Anterior cingulate cortex (tissue), 58 donors: Measurements from ENCODE around the gene GRIN3A.
A peak's percentile ranks its signal among the peaks of the same experiment; 100 is the strongest.
"Not testable (repeated sequence)": the region's sequence is repeated elsewhere in the genome, so short reads cannot be mapped to it uniquely, and the experiment has no call there.

ENCODE experiments used
- DNase-seq, 58 donors: peaks; one replicate each; lab custom pipeline; 2025; lab: John Stamatoyannopoulos, UW

Gene GRIN3A

DNA sequence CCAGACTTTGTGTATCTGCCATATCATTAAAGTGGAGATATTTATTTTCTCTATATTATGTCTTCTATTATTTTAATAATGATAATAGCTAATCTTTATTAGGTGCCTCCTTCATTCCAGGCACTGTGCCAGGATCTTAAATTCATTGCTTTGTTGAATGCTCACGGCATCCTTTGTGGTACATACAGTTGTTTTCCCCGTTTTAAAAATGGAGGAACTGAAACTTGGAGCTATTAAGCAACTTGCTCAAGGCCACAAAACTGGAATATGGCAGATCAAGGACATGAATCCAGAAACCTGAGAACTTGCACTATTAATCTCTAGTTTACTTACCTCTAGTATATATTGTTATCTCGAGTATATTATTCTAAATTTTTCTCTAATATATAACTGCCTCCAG is 102.2 kb downstream of the GRIN3A start:
- no peak for DNase-seq

DNA sequence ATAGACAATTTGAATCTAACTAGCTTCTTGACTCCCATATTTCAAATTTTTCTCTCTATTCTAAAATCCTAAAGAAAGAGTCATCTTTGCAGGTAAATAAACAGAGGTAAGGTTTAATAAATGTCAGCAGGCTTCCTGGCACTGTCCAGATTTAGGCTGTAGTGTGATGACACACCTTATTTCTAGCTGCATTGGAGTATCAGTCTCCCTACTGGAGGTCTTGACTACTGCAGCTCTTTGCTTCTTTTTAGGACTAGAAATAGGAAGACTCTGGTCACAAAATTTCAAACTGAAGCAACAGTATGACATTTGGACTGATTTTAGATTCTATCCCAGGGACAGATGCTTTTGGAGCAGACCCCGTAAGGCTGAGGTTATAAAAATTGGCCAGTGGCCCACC is 103.0 kb downstream of the GRIN3A start:
- no peak for DNase-seq

- DNase-seq: no peak
Observed at GRCh38 chr9:101634741-101635409, 103.6 kb downstream of the GRIN3A start.

DNA sequence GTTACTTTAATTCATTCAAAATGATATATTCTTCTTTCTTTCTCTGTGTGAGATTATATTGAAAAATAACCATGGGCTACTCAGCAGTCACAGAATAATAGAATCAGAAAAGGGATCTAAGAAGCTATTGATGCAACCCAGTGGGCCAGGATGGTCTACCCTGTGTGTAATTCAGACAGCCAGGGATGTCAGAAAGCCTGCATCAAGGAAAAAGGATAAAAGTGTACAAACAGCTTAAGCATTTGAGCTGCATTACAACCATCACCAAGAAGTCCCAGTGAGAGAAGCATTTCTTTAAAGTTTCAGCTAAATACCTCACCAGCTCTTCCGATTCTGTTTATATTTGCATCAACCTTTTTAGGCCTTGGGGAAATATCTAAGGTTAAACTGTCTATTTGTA is 105.8 kb downstream of the GRIN3A start:
- no peak for DNase-seq

DNA sequence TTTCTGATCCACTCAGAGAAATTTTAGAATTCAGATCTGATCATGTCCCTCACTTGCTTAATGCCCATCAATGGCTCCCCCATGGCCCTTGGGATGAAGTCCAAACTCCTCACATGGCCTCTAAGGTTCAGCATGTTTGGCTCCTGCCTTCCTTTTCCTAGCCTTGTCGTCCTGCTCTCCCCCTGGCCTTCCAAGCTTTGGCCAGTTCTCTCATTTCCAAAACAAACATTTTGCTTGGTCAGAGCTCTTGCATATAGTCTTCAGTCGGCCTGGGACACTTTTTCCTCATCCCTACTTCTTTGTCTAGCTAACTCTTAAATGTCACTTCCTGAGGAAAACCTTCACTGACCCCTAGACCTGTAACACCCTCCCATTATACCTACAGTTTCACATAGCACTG is 106.6 kb downstream of the GRIN3A start:
- no peak for DNase-seq

DNA sequence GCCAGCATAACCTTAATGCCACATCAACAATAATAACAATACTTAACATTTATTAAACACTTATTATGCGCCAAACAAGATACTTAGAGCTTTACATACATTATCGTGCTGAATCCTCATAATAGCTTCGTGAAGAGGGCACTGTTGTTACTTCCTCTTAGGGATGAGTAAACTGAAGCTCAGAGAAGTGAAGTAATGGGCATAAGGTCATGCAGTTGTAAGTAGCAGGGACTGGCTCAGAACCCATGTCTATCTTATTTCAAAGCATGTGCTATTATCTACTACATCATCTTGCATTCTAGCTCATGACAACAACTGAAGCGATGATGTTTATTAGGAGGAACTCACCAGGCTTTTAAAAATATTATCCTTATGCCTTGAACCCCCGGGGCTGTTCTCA is 108.8 kb downstream of the GRIN3A start:
- DNase-seq: no peak

GRCh38 chr9:101628173-101628572 is 110.3 kb downstream of the GRIN3A start:
- no peak for DNase-seq

DNA sequence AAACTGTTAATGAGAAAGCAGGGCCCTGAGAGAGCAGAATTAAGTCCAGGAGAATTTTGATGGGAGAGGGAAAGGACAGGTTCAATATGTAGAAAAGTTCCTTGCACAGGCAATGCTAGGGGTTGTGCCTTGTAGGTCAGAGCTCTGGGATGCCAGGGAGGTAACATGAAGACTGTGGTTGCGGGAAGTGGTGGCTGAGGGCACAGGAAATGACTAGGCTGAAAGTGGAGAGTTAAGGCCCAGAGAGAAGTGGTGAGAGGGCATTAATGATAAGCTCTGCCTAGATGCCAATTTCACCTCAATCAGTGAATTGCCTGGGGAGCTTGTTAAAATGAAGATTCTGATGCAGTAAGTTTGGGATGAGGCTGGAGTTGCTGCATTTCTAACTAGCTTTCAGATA is 112.2 kb downstream of the GRIN3A start:
- no peak for DNase-seq

DNA sequence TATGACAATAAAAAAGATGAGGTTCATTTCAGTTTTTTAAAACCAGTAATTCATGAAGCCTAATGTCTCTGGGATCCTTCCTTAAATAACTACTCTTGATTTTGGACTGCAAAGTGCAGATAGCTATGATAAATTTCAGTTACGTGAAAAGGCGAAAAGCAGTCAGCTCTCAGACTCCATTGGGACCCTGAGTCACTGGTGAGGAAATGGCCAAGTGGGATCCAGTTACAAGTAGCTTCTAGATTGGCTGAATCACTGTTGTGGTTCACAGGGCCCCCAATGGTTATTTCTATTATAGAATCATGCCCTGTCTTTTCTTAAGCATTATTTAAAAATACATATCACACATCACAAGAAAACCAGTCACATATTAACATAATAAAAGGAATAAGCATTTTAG is 112.6 kb downstream of the GRIN3A start:
- DNase-seq: no peak

- no peak for DNase-seq
Observed at GRCh38 chr9:101620452-101620851, 118.0 kb downstream of the GRIN3A start.

- DNase-seq: no peak
Observed at GRCh38 chr9:101618698-101619097, 119.7 kb downstream of the GRIN3A start.

DNA sequence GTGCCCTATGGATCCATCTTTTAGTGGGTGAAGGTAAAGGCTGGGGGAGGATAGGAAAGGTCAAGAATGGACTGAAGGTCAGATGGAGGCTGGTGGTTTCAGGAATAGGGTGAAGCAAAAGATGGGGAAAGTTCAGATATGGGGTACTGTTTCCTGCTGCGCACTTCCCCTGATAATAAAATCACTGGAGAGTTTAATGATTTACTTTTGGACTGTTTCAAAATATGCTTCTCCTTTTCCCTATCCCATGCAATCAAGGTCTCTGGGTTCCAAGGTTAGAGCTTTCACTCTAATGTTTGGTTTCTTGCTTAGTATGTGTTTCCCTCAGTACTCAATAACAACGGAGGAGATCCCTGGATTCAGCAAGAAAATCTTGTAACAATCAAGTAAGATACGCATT is 132.9 kb downstream of the GRIN3A start:
- no peak for DNase-seq

GRCh38 chr9:101604296-101604695 is 134.2 kb downstream of the GRIN3A start:
- no peak for DNase-seq

DNA sequence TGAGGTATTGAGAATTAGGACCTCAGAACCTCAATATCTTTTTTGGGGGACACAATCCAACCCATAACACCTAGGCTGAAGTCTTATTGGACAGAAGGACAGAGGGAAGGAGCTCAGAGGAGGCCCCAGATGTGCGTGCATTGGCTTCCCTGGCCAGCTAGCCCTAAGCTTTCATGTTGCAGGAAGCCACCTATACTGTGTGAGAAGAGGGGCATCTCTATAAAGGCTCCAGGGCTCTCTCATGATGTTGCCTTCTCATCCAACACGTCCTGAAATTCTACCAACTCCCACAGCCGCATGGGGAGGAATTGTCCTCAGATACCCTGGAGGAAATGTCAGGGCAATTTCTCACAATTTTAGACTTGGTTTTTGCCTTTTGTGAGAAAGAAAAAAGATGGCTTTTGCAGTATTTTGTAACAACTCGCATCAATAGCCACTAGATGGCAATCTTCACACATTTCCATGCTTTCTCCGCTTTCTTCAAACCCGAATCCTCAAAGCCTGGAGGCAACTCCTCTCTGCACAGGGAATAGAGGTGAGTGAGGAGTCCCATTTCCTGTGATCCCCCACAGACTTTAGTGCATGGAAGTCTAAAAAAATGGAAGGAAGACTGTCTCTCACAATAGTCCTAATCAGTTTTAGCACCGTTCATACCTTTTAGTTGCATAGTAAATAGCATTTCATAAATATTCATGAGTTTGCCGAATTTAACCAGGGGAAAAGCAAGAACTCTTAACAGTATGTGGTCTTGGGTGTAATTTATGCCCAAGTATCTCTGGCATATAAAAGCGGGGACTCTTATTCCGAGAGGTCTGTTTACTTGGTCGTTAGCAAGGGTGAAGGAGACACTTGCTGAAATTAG is 136.3 kb downstream of the GRIN3A start:
- DNase-seq: peak in 13 of 58 donors; percentile 3 to 64 (median 15)

GRCh38 chr9:101594796-101595195 is 143.7 kb downstream of the GRIN3A start, which contains the start of gene PPP3R2:
TSS of gene PPP3R2 (minus strand) at chr9:101594969. CDS start at chr9:101594921, 48 bp downstream.
- no peak for DNase-seq

GRCh38 chr9:101593345-101593744 is 145.1 kb downstream of the GRIN3A start:
- DNase-seq: no peak

DNA sequence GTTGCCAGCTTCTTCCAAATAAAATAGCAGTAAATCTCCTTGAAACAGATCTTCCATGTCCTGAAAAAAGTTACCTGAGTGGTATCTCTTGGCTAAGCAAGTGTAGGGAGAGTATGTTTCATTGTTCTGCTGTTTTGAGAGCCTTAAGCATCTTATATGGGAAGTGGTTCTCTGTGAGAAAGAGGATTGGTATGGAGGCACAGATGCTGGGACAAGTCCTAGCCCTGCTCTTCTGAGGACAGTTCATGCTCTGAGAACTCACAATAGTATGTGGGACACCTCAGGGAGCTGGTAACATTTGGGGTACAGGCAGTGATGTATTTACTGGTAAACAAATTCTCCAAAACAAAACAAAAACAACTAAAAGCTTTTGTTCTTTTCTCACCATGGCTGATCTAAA is 145.7 kb downstream of the GRIN3A start:
- DNase-seq: no peak

DNA sequence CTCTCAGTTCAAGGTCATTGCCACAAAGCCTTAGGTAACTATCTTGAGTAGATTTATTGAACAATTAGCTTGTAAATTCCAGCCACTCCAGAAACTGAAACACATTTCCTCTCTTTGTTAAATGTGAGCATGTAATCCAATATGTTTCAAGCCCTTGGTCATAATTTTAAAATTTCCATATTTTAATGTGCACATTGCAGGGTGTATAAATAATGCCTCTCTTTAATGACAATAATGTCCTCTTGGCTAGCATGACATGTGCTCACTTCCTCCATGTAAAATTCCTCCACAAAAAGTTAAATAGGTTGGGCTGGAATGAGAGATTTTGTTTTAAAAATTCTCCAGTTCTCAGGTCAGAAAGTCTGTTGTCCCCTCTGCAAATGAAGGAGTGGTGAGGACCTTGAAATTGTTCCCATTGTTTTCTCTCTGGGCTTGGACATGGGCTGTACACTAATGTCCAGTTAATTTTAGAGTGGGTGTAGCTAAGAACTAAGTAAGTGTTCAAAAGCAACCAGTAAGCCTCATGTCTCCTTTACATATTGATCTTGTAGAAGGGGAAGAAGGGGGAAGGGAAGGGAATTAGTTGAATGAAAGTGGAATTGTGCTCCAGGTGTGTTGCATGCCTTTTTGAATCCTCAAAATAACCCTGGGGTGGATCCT is 146.5 kb downstream of the GRIN3A start:
- DNase-seq: no peak

- no peak for DNase-seq
Observed at GRCh38 chr9:101590901-101591300, 147.5 kb downstream of the GRIN3A start.

DNA sequence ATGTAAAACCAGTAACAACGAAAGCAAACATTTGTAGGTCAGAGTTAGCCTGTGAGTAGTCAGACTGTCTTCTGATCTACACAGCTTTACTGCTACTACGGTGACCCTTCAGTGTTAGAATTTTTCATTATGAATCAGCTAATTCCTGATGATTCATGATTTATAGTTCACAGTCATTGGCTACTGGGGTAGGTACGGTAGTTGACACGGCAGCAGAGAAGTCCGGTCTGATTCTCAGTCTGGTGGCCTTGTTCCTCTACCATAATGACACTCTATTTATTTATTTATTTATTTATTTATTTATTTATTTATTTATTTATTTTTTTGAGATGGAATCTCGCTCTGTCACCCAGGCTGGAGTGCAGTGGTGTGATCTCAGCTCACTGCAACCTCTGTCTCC is 148.4 kb downstream of the GRIN3A start:
- not testable (repeated sequence) for DNase-seq

- no peak for DNase-seq
Observed at GRCh38 chr9:101587332-101588043, 151.0 kb downstream of the GRIN3A start.
